Activated CD4-positive, CD25-positive, alpha-beta regulatory T cell treated with anti-CD3 and anti-CD28 coated beads, Interleukin-2, amount 50 U/mL, for 16 hours (primary cell): ENCODE data around the gene MAP4K3.

ENCODE experiments used
- DNase-seq: peaks from one replicate; pipeline ENCODE4 v3.0.0-alpha.2; 2020; ENCODE audit warnings: low read depth, low spot score

Gene MAP4K3

DNA sequence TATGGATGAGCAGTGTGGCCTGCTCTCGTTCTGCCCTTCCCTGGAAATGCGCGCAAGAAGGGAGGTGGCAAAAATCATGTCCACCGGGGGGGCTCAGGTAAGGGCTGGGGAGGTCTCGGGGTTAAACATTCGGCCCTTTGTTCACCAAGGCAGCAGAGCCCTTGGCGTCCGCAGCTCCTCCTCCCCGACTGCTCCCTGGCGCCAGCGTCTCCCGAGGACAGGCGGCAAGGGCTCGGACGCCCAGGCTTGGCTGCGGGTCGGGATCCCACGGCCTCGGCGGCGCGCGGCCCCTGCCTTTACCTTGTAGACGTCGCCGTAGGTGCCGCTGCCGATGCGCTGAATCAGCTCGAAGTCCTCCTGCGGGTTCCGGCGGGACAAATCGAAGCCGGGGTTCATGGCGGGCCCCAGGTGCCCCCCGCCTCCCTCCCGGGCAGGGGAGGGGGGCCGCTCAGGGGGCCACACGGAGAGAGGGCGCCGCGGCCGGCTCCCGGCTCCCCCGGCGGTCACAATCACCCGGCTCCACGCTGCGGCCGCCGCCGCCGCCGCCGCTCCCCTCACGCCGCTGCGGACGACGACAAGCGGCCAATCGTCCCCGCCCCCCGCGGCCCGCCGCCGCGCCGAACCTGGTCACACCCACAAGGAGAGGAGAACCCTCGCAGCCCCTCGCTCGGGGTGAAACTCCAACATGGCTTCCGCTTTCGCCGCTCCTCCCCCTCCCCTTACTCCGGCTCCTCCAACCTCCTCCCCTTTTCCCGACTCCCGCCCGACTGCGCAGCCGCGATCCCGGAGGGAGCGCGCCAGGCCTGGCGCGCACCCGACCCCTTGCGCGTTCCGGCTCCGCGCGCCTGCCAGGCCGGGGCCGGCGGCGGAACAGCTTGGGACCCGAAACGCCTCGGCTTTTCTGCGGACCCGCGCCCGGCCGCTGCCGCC is at the start of gene MAP4K3:
TSS of gene MAP4K3 (minus strand) at position 694 of the 930 bp plus-strand sequence. CDS start at position 396, 298 bp downstream.
- peak; percentile 37 for DNase-seq

DNA sequence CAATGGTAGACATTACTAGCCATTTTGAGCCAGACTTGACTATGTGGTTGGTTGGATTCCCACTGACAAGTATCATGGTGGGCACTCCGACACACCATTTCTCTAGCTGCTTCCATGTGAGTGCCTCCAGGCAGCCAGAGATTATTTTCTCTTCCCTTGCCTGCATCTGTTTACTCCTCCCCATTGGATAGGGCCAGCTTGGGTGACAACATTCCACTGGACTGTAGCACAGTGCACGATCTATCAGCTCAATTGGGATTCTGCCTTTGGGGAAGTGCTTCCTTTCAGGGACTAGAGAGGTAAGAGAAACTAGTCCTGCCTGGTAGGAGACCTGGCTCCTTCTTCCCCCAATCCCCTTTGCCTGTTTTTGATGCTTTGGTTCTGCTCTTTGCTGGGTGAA is 49.0 kb upstream of the MAP4K3 start:
- no peak for DNase-seq

DNA sequence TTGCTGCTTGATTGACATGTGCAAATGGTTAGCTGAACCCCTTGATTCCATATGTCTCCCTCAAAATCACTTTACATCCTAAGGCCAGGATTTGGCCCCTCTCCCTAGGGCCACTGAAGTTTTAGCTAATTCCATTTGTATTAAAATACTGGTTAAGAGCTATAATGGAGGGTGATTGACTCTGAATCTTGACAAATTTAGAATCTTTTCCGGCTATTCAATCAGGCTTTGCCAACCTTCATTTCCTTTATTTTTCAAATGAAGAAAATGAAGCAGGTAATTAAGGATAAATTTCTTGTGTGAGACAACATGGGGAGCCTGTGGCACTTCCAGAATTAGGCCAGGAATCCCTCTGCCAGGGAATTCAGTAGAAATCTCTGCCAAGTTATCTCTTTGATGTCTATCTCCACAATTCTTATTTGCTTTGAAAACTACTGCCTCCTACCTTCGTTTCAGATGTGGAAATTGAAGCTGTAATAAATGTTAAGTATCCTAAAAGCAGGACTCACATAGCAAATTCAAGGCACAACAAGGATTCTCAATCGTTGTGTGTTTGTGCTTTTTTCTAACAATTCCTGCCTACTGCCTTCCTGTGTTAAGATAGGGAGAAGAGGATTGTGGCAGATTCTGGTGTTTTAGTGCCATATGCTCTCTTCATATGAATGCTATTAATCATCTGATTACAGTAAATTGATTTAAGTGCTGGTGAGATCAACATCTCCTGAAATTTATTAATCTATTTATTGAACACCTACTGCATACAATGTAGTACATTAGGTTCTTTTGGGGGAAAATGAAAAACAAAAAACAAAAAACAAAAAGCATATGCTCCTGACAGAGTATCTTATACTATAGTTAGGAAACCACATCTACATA is 47.8 kb upstream of the MAP4K3 start:
- no peak for DNase-seq

DNA sequence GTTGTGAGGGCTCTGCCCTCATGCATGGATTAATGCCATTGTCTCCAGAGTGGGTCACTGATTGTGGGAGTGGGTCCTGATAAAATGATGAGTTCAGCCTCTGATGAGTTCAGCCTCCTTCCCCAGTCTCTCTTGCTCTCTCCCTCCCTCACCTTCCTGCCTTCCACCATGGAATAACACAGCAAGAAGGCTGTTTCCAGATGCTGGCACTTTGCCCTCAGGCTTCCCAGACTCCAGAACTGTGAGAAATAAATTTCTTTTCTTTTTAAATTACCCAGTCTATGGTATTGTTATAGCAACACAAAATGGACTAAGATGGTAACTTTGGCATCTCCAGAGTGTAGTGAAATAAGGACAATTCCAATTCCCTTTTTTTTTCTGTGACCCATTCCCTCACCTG is 47.1 kb upstream of the MAP4K3 start:
- DNase-seq: no peak

GRCh38 chr2:39483534-39483933 is 46.4 kb upstream of the MAP4K3 start:
- no peak for DNase-seq

DNA sequence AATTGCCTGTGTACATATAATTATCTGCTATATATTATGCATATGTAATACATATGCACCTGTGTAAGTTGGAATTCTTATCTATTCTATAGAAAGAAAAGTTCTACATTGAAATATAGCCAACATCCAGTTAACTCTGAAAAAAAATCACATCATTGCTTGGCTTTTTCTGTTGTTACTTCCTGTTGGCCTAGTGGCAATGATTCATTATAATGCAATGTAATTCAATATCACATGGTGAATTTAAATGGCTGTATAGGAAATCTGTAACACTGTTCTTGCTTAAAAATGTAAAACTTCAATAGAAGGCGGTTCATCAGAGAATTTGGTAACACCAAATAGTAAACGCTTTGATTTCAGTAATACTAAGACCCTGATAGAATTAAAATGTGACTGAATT is 44.5 kb upstream of the MAP4K3 start:
- no peak for DNase-seq

GRCh38 chr2:39479696-39480095 is 42.6 kb upstream of the MAP4K3 start:
- DNase-seq: no peak

DNA sequence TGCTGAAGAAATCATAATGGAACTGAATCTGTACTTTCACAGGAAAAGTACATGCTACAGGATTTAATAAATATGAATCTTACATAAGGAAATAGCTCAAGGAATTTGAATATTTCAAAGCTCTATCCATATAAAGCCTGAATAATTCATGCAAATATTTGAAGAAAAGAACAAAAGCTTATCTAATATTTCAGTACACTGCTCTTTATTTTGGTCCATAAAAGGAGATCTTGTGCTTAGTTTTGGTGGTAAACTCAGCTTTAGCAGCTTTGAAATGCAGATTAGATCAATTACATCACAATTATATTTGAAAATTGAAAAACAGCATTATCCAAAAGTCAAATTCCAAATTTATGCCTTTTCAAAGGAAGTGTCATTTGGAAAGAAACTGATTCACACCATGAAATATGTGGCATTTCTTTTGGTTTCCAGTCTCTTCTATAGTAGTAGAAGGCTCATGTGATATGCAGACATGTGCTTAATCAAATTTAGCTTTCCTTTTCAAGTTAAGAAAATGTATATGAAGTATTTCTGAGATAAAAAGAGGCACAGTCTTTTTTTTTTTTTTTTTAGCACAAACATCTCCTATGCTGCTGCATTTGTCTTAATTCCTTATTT is 42.1 kb upstream of the MAP4K3 start:
- DNase-seq: no peak

DNA sequence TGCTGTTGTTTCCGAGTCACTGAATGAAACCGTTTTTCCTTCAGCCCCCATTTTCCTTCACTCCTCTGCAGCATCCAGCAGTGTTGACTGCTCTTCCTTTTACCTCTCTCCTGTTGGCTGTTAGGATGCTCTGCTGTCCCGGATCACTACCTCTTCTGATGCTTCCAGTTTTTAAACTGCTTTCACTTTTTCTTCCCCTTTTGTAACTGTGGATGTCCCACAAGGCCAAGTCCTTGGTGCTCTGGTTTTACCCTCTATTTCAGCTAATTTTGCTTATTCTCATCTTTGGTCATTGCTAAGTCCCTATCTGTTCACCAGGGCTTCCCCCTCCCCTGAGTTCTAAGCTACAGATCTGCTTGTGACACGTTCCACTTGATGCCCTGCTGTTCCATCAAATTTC is 39.4 kb upstream of the MAP4K3 start:
- DNase-seq: no peak

- no peak for DNase-seq
These were observed 37.9 kb upstream of the MAP4K3 start for GRCh38 chr2:39475006-39475405.

DNA sequence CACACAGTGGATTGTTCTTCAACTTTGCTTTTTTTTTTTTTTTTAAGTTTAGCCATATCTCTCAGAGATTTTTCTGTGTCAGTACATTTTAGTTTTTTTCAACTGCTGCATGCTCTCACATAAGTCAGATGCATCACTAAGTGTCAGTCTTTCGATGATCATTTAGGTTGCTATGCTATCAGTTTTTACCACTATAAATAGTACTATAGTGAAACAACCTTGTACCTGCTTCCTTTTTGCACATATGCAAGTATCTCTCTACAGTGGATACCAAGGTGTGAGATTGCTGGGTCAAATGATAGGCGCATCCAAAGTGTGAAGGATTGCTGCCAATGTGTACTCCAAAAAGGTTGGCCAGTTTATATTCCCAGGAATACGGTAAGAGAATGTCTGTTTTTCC is 33.5 kb upstream of the MAP4K3 start:
- DNase-seq: no peak

DNA sequence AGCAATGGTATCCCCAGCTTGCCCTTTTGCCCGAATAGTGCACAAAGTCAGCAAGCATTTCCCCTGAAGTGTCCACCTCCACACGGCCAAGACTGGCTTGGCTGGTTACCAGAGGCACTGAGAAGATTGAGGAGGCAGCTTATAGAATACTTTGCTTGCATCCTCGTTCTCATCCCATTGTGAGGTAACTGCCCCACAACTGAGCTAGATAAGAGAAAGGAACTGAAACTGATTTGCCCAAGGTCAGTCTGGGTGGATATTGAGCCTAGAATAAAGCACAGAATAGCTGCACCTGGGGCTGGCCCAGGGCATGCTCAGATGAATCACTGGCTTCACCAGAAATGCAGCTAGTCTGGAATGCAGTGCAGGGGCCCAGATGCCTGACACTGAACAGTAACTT is 32.7 kb upstream of the MAP4K3 start:
- DNase-seq: no peak

GRCh38 chr2:39468579-39469451 is 31.7 kb upstream of the MAP4K3 start:
- DNase-seq: no peak

GRCh38 chr2:39466311-39466710 is 29.2 kb upstream of the MAP4K3 start:
- no peak for DNase-seq

DNA sequence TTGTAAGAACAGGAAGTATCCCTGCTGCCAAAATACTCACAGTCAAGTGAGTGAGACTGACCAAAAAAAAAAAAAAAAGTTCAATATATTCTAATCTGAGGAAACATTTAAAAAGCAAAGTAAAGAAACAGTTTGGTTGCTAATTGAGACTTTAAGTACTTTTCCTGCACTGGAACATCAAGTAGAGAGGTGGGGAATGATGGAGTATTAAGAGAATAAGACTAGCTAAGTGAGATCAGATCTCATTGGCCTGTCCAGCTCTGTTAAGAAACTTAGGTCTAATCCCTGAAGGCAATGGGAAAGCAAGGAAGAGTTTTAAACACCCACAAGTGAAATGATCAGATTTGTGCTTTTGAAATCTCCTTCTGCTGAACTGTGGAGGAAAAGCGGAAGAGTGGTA is 27.8 kb upstream of the MAP4K3 start:
- DNase-seq: no peak

DNA sequence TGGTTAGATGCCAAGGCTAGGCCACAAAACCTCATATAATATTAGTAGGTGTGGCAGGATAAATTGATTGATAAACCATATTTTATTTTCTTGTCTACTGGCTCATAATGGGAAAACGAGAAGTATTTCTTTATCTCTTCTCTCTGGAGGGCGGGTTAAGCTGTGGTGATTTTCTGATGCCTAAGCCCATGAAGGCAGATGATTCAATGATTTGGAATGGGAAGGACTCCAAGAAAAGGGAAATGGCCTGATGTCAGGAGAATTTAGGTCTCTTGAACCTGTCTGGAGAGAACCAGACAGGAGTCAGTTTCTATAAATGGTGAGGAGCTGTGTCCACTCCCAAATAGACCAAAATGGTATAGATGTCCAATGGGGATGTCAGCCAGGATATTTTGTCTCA is 18.7 kb upstream of the MAP4K3 start:
- no peak for DNase-seq

GRCh38 chr2:39452396-39452795 is 15.3 kb upstream of the MAP4K3 start:
- DNase-seq: no peak

- DNase-seq: no peak
These were observed 14.9 kb upstream of the MAP4K3 start for GRCh38 chr2:39451954-39452353.

- DNase-seq: no peak
These were observed 11.1 kb upstream of the MAP4K3 start for GRCh38 chr2:39448169-39448502.

GRCh38 chr2:39447266-39448168 is 10.4 kb upstream of the MAP4K3 start:
- no peak for DNase-seq
